Stimulated activated effector memory CD8-positive, alpha-beta T cell treated with anti-CD3 and anti-CD28 coated beads, Interleukin-12 subunit alpha, Interleukin-12 subunit beta, amount 100 ng/mL, for 72 hours (primary cell): ENCODE results near the gene KCTD5.
"Not testable (repeated sequence)": the region's sequence is repeated elsewhere in the genome, so short reads cannot be mapped to it uniquely, and the experiment has no call there.

Experiments
- ATAC-seq: fragments of 150-1000 bp; cut with Tn5 transposase; 2 replicates; pipeline ENCODE4 v1.10.0; 2021
- DNase-seq, 2 donors: peaks; one replicate each; pipeline ENCODE4 v3.0.0; 2021 to 2022; ENCODE audit warnings: low spot score in 2 of 2
- H3K27ac Mint-ChIP-seq: one replicate; pipeline ENCODE4 v1.8.0; 2022; ENCODE audit warnings: mild to moderate bottlenecking, mixed read lengths
- H3K36me3 Mint-ChIP-seq: one replicate; pipeline ENCODE4 v1.8.0; 2022; ENCODE audit warnings: mild to moderate bottlenecking, mixed read lengths
- H3K4me1 Mint-ChIP-seq: one replicate; pipeline ENCODE4 v1.8.0; 2022; ENCODE audit warnings: mixed read lengths
- H3K4me3 Mint-ChIP-seq: one replicate; pipeline ENCODE4 v1.8.0; 2022; ENCODE audit warnings: mild to moderate bottlenecking, mixed read lengths
- H3K9me3 Mint-ChIP-seq: one replicate; pipeline ENCODE4 v1.8.0; 2022; ENCODE audit warnings: mixed read lengths

Gene KCTD5

DNA sequence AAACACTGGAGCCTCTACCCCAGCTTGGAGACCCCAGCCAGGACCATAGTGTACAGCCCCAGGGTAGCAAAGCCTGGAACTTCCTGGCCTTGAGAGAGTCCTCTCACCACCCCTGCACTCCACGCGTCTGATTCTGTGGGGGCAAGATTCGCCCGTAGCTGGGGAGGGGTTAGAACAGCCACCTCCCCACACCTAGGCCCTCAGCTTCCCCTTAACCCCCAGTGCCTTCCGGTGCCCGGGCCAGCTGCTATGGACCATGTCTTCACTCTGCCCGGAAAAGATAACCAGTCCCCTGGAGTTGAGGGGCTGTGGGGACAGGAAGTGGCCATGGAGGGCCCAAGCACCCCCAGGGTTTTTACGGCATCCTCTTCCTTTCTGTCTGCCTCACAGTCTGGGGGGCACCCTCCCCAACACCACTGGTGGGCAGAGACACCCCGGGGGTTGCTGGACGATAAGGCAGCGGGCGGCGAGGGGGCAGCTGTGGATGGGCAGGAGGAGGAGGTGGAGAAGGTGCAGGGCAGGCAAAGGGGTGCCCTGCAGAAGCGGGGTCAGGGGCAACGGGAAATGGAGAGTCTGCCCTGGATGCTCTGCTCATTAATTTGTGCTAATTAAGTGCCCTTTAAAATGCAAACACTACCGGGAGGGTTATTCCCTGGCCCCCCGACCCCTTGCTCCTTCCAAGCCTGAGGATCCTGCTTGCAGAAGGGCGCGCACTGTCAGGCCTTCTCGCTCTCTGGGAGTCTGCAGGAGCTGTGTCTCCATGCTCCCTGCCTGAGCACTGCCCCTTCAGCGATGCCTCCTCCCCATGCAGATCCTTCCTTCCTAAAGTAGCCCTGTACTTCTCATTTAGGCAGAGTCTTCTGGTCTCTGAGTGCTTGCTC, 35.3 kb downstream of the KCTD5 start:
- no peaks in the 10 kb centered on the region for H3K9me3 Mint-ChIP-seq
- peaks cover 18% of the 10 kb centered on the region for H3K4me1 Mint-ChIP-seq
- no peak overlapping the region for H3K4me3 Mint-ChIP-seq
- H3K36me3 Mint-ChIP-seq, result peaks cover 5% of the 10 kb centered on the region
- H3K27ac Mint-ChIP-seq, result no peak overlapping the region
- ATAC-seq (no peak), DNase-seq (no peak)

DNA sequence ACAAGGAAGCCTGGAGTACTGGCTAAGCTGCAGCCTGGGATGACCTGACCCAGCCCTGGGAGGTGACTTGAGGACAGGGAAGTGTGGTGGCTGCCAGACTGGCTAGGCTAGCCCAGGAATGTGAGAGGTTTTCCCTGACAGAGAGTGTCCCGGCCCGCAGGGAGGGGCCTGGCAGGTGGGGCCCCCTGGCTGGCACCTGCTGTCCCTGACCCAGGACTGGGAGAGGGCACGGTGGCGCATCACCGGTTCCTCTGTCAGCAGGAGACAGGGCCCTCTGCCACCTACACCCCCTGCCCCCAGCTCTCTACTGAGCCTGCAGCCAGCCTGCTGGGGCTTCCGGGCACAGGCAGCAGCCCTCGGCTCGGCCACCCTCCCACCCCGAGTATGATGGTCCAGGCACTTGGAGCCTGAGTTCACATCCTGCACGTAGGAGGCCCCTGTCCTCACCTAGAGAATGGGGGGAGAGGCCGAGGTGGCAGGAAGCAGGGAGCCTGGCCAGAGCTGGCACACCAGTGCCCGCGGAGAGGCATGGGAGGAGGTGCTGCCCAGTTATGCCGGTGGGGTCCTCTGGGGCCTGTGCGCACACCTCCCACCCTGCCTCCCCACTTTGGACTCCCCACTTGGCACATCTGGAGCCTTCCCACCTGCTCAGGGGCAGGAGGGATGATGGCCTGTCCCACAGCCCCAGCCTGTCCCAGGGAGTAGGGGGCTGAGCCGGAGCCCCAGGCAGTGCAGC, 37.2 kb downstream of the KCTD5 start:
- Mint-ChIP-seq H3K27ac (no peak overlapping the region), H3K9me3 (no peaks in the 10 kb centered on the region), H3K4me3 (peak overlapping the region; percentile 69), H3K36me3 (peaks cover 3% of the 10 kb centered on the region), H3K4me1 (peaks cover 18% of the 10 kb centered on the region)
- ATAC-seq (no peak), DNase-seq (no peak)

GRCh38 chr16:2720064-2720457, 37.7 kb downstream of the KCTD5 start, which contains the start of gene PRSS27:
Gene PRSS27 (minus strand): TSS chr16:2720224. CDS start chr16:2720160, 64 bp downstream.
- Mint-ChIP-seq H3K9me3 (no peaks in the 10 kb centered on the region), H3K27ac (peak within 1 kb of the TSS; percentile 82), H3K36me3 (no peaks in the 10 kb centered on the region), H3K4me1 (peaks cover 12% of the 10 kb centered on the region), H3K4me3 (peak within 1 kb of the TSS; percentile 69)
- no peak for ATAC-seq
- no peak for DNase-seq

- Mint-ChIP-seq H3K9me3 (no peaks in the 10 kb centered on the region), H3K4me3 (peak overlapping the region; percentile 69), H3K27ac (peak overlapping the region; percentile 82), H3K36me3 (no peaks in the 10 kb centered on the region), H3K4me1 (peaks cover 5% of the 10 kb centered on the region)
- ATAC-seq, result peak; percentile 93
- peak; percentile 82 to 94 for DNase-seq
These were observed 38.7 kb downstream of the KCTD5 start for GRCh38 chr16:2720719-2721633.

GRCh38 chr16:2721634-2722173, 39.4 kb downstream of the KCTD5 start:
- not testable (repeated sequence) for H3K36me3 Mint-ChIP-seq, DNase-seq, ATAC-seq, H3K9me3 Mint-ChIP-seq, H3K4me1 Mint-ChIP-seq
- Mint-ChIP-seq H3K27ac (peak overlapping the region; percentile 63), H3K4me3 (peak overlapping the region; percentile 69)

GRCh38 chr16:2724088-2724676, 41.9 kb downstream of the KCTD5 start:
- no peak for ATAC-seq
- Mint-ChIP-seq H3K4me3 (no peak overlapping the region), H3K36me3 (no peaks in the 10 kb centered on the region), H3K4me1 (no peaks in the 10 kb centered on the region), H3K27ac (no peak overlapping the region), H3K9me3 (no peaks in the 10 kb centered on the region)
- DNase-seq, result no peak

GRCh38 chr16:2724816-2725348, 42.6 kb downstream of the KCTD5 start:
- no peak overlapping the region for H3K4me3 Mint-ChIP-seq
- H3K27ac Mint-ChIP-seq, result no peak overlapping the region
- no peak for ATAC-seq
- no peaks in the 10 kb centered on the region for H3K4me1 Mint-ChIP-seq
- H3K36me3 Mint-ChIP-seq, result no peaks in the 10 kb centered on the region
- no peak for DNase-seq
- no peaks in the 10 kb centered on the region for H3K9me3 Mint-ChIP-seq

DNA sequence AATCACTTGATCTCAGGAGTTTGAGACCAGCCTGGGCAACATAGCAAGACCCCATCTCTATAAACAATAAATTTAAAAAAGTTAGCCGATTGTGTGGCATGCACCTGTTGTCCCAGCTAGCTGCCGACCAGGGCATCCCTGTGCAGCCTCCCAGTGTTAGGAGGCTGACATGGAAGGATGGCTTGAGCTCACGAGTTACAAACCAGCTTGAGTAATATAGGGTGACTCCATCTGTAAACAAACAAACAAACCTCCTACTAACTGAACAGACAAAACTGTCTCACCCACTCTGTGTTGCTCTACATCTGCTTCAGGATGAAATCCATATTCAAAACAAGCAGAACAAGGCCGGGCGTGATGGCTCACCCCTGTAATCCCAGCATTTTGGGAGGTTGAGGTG, 44.6 kb downstream of the KCTD5 start:
- no peaks in the 10 kb centered on the region for H3K4me1 Mint-ChIP-seq
- no peak overlapping the region for H3K27ac Mint-ChIP-seq
- H3K36me3 Mint-ChIP-seq, result no peaks in the 10 kb centered on the region
- DNase-seq (no peak), ATAC-seq (no peak)
- no peaks in the 10 kb centered on the region for H3K9me3 Mint-ChIP-seq
- H3K4me3 Mint-ChIP-seq, result no peak overlapping the region

DNA sequence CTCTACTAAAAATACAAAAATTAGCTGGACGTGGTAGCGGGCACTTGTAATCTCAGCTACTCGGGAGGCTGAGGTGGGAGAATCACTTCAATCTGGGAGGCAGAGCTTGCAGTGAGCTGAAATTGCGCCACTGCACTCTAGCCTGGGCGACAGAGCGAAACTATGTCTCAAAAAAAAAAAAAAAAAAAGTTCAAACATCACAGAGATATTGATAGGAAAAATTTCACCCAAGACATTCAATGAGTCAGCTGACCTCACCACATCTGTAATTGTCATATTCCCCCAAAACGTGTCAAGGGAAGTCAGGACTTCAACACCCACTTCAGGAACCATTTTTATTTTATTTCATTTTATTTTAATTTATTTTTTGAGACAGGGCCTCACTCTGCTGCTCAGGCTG, 45.7 kb downstream of the KCTD5 start:
- Mint-ChIP-seq H3K27ac (no peak overlapping the region), H3K9me3 (no peaks in the 10 kb centered on the region), H3K36me3 (no peaks in the 10 kb centered on the region), H3K4me3 (no peak overlapping the region), H3K4me1 (no peaks in the 10 kb centered on the region)
- DNase-seq (no peak), ATAC-seq (no peak)

DNA sequence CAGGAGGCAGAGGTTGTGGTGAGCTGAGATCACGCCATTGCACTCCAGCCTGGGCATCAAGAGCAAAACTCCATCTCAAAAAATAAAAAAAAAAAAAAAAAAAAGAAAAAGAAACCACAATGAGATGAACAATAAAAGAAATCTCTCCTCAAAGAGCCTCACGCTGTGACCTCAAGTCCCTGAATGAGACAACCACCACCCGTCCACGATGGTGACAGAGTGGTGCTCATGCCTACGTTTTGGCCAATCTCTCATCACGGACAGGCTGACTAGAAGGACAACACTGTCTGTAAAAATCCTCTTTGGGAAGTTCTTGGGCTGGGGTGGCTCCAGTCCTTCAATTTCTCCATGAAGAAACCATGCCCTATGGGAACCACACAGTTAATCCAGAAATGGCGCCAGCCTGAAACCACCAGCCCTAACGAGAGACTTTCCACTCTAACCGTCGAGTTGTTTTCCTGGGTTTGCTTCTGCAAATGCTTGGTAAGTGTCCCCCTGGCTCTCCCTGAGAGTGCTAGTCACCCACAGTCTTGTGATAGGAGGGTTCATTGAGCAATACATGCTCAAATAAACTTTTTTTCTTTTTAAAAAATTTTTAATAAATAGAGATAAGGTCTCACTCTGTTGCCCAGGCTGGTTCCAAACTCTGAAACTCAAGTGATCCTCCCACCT, 52.7 kb downstream of the KCTD5 start:
- Mint-ChIP-seq H3K4me1 (no peaks in the 10 kb centered on the region), H3K9me3 (no peaks in the 10 kb centered on the region), H3K36me3 (no peaks in the 10 kb centered on the region), H3K4me3 (no peak overlapping the region), H3K27ac (no peak overlapping the region)
- peak; percentile 44 for ATAC-seq
- DNase-seq, result no peak

GRCh38 chr16:2736476-2737237, 54.3 kb downstream of the KCTD5 start:
- H3K36me3 Mint-ChIP-seq, result no peaks in the 10 kb centered on the region
- no peak for DNase-seq
- H3K4me1 Mint-ChIP-seq, result no peaks in the 10 kb centered on the region
- no peak overlapping the region for H3K4me3 Mint-ChIP-seq
- H3K27ac Mint-ChIP-seq, result peak overlapping the region; percentile 64
- ATAC-seq, result no peak
- H3K9me3 Mint-ChIP-seq, result no peaks in the 10 kb centered on the region

- ATAC-seq (no peak), DNase-seq (no peak)
- no peaks in the 10 kb centered on the region for H3K4me1 Mint-ChIP-seq
- no peak overlapping the region for H3K4me3 Mint-ChIP-seq
- no peak overlapping the region for H3K27ac Mint-ChIP-seq
- H3K9me3 Mint-ChIP-seq, result no peaks in the 10 kb centered on the region
- no peaks in the 10 kb centered on the region for H3K36me3 Mint-ChIP-seq
These were observed 54.9 kb downstream of the KCTD5 start for GRCh38 chr16:2737238-2737605.

DNA sequence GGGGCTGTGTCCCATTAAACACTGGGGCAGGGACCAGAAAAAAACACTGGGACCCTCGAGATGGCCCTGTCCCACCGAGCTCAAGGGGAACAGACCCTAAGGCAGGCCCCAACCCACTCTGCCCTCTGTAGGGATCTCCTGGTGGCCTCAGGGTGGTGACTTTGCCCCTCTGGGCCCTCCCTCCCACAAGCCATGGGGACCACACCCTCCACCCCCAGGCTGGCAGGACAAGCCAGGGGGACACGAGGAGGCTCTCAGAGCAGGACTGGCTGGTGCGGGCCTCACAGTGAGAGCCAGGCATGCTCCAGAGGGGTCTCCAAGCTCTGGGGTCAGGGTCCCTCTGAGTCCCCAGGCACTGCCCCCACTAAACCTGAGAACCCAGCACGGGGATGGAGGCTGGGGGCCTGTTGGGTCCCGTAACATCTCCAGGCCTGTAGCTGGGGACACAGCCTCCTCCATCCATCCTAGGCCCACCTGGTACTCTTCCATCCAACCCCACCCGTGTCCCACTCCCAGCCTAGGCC, 55.6 kb downstream of the KCTD5 start:
- Mint-ChIP-seq H3K36me3 (no peaks in the 10 kb centered on the region), H3K4me3 (no peak overlapping the region), H3K4me1 (no peaks in the 10 kb centered on the region), H3K27ac (peak overlapping the region; percentile 16), H3K9me3 (no peaks in the 10 kb centered on the region)
- DNase-seq, result no peak
- no peak for ATAC-seq
